ENCODE measurements around the gene TMEM41A.

The TMEM41A gene

DNA sequence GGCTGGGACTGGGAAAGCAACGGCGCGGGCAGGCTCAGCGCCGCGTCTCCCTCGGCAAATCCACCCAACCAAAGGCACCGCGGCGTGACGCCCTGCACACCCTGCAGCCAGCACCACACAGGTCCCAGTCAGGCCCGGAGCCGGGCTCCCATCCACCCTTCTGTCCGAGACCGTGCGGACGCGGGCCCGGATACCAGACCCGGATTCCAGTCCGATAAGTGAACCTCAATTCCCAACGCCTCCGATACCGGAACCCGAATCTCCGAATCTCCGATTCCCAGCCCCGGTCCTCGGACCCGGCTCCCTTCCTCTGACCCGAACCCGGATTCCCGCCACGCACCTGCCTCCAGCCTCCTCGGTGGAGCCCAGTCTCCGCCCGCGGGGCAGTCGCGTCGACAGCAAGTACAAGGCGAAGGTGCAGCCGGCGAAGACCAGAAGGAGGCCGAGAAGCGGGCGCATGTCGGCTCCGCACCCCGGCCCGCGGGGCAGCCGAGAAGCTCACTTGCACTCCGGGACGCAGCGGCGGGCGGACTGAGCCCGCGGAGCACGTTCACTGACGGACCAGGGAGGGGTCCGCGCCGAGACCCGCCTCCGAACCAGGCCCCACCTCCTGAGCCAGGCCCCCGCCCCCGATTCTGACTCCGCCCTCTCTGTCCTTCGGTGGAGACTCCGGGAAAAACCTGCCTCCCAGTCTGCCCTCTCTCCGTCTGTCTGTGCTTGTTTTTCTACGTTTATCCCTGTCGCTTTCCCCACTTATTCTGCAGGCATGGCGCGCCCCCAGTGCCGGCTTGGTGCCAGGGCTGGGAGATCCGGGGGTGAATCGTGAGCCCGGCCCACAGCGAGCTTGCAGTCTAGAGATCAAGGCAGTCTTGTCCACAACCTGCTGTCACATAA is at the start of gene TMEM41A:
Gene TMEM41A, minus strand, starts transcription at position 533 of the 894 bp plus-strand sequence. Its CDS starts 74 bp downstream, at position 459.
- DNase-seq = peak; percentile 98

- no peak for DNase-seq
Observed at GRCh38 chr3:185540695-185541094, 41.9 kb upstream of the TMEM41A start.

DNA sequence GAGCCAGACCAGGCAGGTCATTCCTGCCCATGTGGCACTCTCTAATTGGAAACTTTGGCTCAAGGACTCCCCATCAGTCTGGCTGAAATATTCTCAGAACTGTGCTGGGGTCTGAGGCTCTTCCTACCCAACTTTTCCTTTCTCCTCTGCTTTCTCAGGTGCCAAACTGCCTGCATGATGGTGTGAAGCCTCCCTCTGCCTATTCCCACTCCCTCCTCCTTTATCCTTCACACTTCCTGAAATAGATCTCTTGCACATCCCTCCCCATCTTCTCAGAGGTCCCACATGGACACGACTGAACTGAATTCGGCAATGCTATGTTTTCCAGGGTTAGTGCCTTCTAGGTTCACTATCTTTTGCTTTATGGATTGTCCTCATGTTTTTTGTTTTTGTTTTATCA is 41.1 kb upstream of the TMEM41A start:
- DNase-seq = no peak

- DNase-seq = no peak
Observed at GRCh38 chr3:185537369-185537970, 38.6 kb upstream of the TMEM41A start.

DNA sequence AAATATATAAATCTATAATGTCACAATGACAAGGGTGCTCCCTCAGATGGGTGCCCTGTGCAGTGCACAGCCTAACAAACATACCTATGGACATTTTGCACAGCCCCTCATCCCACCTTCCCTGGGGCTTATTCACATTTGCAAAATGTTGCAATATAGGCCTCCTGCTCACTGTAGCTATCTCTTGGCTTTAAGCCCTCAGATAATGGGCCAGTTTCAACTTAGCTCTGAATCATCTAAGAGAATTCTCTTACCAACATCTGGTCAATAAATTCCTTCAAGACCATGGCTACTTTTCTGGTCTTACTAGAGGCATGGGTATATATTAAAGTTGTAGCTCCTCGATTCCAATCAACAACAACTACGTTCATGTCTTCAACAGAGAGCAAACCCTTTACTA is 35.7 kb upstream of the TMEM41A start:
- DNase-seq = no peak

DNA sequence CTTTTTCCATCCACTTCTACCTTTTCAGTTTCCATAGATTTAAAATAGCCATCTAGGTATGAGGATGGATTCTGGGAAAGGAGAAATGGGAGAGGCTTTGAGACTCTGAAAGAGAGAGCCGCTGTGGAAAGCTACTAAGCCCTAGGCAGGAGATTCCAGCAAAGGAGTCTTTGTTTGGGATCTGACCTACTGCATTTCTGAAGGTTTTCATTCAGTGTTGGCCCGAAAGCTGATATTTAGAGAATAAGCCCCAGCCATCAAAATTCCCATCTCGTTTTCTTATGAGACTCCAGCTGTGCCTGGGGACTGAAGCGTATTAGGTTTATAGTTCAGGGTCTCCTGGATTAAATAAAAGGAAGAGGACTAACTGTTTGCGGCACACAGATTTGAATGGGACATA is 34.1 kb upstream of the TMEM41A start:
- no peak for DNase-seq

DNA sequence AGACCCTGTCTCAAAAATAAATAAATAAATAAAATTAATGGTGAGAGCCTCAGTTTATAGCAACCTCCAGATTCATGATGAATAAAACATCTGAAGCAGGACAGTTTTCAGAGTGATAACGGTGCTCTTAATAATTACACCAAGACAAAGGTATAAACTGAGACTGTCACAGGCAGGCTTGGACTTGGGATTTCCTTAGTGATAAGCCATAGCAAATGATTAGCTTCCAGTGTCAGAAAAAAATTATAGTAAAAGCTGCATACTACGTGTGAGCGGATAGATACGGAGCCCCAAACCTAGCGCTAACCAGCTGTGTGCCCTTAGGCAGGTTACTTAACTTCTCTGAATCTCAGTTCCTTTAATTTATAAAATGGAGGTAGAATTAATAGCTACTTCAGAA is 32.0 kb upstream of the TMEM41A start:
- no peak for DNase-seq

DNA sequence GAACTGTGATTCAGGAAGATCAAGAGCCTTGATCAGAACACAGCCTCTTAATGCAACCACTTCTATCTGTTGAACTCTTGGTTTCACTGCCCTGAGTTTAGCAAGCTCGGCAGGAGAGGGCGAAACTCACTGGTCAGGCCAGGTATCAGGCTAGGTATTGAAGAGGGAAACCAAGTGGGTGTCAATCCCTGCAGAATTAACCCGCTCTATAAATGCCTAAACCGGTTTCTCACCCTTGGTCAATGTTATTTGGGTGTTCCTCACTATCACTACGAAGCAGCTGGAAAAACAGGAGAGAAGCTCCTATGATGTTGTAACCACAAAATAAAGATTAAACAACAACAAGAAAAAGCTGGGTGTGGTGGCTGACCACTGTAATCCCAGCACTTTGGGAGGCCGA is 29.7 kb upstream of the TMEM41A start:
- DNase-seq = no peak

DNA sequence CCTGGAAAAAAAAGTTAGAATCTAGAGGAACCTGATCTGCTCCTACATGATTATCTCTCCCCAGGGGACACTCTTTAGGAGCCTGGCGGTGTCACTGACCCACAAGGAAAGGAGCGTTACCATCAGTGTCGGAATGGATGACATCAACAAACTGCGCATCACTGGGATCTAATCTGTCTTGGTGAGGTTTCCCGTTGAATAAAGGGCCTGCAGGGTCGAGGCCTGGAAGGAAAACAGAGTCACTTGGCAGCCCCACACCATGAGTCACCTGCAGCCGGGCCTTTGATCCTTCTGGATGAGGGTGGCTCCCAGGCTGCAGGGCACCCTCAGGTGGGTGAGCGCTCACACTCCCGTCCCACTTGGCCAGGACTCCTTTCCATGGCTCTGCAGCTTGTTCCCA is 28.5 kb upstream of the TMEM41A start:
- DNase-seq = no peak

GRCh38 chr3:185526349-185526951 is 27.6 kb upstream of the TMEM41A start:
- DNase-seq = no peak

- no peak for DNase-seq
Observed at GRCh38 chr3:185521349-185522138, 22.7 kb upstream of the TMEM41A start.

GRCh38 chr3:185519021-185519420 is 20.2 kb upstream of the TMEM41A start:
- no peak for DNase-seq

GRCh38 chr3:185517387-185518130 is 18.7 kb upstream of the TMEM41A start:
- no peak for DNase-seq

GRCh38 chr3:185511711-185512110 is 12.9 kb upstream of the TMEM41A start:
- DNase-seq = no peak

GRCh38 chr3:185508335-185508991 is 9.6 kb upstream of the TMEM41A start:
- no peak for DNase-seq

DNA sequence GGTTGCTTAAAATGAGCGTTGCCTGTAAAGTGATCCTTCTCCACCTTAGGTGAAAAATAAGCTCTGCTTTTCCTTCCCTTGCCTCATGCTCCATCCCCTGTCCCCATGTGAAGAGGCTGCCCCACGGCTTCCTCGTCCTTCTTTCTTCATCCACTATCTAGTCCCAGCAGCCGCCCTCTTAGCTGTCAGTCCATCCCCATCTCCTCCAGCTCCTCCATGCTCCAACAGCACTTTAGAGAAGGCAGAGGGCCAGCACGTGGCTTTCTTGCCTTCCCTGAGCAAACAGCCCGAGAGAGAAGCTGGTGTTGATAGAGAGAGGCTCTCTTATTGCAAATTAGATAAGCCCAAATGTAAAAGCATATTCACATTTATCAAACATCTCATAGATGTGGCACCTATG is 9.0 kb upstream of the TMEM41A start:
- no peak for DNase-seq

DNA sequence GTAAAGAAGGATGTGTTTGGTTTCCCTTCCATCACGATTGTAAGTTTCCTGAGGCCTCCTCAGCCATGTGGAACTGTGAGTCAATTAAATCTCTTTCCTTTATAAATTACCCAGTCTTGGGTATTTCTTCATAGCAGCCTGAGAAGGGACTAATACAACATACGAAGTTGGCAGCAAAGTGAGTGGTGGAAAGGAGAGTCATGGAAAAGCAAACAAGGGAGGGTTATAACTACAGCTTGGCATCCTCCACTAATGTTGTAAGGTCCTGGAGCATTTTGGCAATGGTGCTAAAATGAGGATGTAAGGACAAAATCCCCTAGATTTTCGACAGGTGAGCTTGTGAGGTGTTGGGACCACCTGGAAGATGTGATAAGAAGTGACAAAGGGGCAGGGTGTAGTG is 5.8 kb upstream of the TMEM41A start:
- no peak for DNase-seq

GRCh38 chr3:185503521-185503920 is 4.7 kb upstream of the TMEM41A start:
- no peak for DNase-seq

GRCh38 chr3:185502987-185503386 is 4.2 kb upstream of the TMEM41A start:
- DNase-seq = no peak

DNA sequence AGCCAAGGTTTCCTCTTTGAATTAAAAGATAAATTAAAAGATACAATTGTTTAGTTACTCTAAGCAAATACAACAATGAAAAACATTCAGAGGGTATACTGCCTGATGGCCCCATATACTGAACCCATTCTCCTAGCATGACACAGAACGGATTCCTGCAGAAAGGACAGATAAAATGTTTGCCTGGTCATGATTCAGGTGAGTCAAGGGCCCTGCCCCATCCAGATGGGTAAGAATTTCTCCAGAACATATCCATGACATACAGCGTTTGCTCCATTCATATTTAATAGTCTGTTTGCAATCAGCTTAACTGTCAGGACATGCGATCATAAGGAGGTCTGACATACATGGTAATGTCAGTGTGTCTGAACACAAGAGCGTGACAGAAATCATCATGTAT is 8.6 kb downstream of the TMEM41A start:
- no peak for DNase-seq

DNA sequence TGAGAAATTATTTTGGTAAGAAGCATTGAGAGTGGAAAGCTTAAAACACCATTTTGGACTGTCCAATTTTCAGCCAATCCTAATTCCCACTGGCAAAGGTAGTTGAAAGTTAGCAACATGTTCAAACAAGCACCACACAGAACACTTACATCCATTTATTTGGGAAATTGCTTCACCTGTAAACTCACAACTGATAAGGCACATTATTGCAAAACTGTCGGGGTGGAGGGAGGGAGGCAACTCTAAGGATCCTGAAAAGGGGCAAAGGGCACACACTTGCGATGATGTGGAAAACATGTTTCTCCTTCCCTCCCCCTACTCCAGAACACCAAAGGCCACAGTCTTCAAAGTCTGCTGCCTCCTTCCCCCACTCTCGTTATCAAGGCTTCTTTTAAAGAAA is 9.4 kb downstream of the TMEM41A start:
- DNase-seq = no peak

- no peak for DNase-seq
Observed at GRCh38 chr3:185488465-185488864, 10.4 kb downstream of the TMEM41A start.

Data from right forelimb (tissue), 1 donor.